Transverse colon (tissue), 4 donors: Measurements from ENCODE around the gene RAPGEF5. TPM values are rescaled to one million over a fixed set of nuclear protein-coding genes. Genes with fewer than 3 reads are reported as not detected.

Source experiments
- DNase-seq: peaks from one replicate; pipeline ENCODE4 v3.0.0-alpha.2; 2019
- H3K27ac ChIP-seq, 4 donors: fragments of 200-600 bp; sonication (generic); 2 replicates each; pipeline ENCODE4 v1.5.1; 2016 to 2018; ENCODE audit warnings: inconsistent platforms in 4 of 4
- H3K27me3 ChIP-seq: fragments of 200-600 bp; sonication (generic); 2 replicates; pipeline ENCODE4 v1.5.1; 2017; ENCODE audit warnings: inconsistent platforms
- H3K36me3 ChIP-seq, 4 donors: fragments of 200-600 bp; sonication (generic); 2 replicates each; pipeline ENCODE4 v1.5.1; 2017 to 2019; ENCODE audit warnings: inconsistent platforms in 4 of 4
- H3K4me1 ChIP-seq, 4 donors: fragments of 200-600 bp; sonication (generic); 2 replicates each; pipeline ENCODE4 v1.5.1; 2017 to 2020; ENCODE audit warnings: inconsistent platforms in 4 of 4
- H3K4me3 ChIP-seq, 4 donors: fragments of 200-600 bp; sonication (generic); 1 replicate in 1 of 4; 2 replicates in 3 of 4; pipeline versions ENCODE4 v1.5.1 to v1.6.1; 2017 to 2019; ENCODE audit warnings: inconsistent platforms in 4 of 4
- H3K9me3 ChIP-seq, 2 donors: fragments of 200-600 bp; sonication (generic); 2 replicates each; pipeline ENCODE4 v1.5.1; 2017 to 2019; ENCODE audit warnings: inconsistent platforms in 2 of 2
- EP300 ChIP-seq: sonication (generic); formaldehyde crosslinking; IDR thresholded peaks from one replicate; pipeline ENCODE4 v1.6.1; 2017; ENCODE audit warnings: antibody characterized with exemption, low read depth
- POLR2A ChIP-seq: fragments of 450-650 bp; IDR thresholded peaks from one replicate; pipeline ENCODE4 v1.6.1; 2016; ENCODE audit warnings: antibody characterized with exemption, mild to moderate bottlenecking, moderate library complexity
- POLR2AphosphoS5 ChIP-seq, 3 donors: sonication (generic); formaldehyde crosslinking; IDR thresholded peaks; one replicate each; pipeline ENCODE4 v1.6.1; 2016; ENCODE audit warnings: antibody characterized with exemption in 3 of 3
- WGBS, 2 donors: methylation state at CpG; one replicate each; pipeline ENCODE4 v1.1.5; 2018; ENCODE audit warnings: low coverage in 1 of 2; 5-methylcytosine and 5-hydroxymethylcytosine counted together
- in situ Hi-C, 4 donors: fragments of 200-750 bp; cut with MboI; loops; one replicate each; pipeline versions ENCODE4 v1.15.0 to v1.15.1; 2017; ENCODE audit warnings: low sequenced_read_pairs in 3 of 4, low pct_ligation_motif_present in 1 of 4, low pct_unique_long_range_greater_than_20kb in 1 of 4
- intact Hi-C: fragments of 100-400 bp; cut with DNase I; formaldehyde crosslinking; loops from one replicate; pipeline ENCODE4 v1.15.1; 2023; ENCODE audit warnings: low total_unique reads
- total RNA-seq, 4 donors: library from RNA; depleted of rRNA; stranded (reverse); fragments of >200 nt; gene quantifications; one replicate each; pipeline ENCODE4 v1.1.0, GENCODE V29; 2016
- TF ChIP-seq, protein P1 (sequence below), 5 experiments: fragments of 200-600 bp in 3 of 5; fragments of 450-650 bp in 2 of 5; sonication (generic) in 3 of 5; IDR thresholded peaks; 1 replicate in 2 of 5; 2 replicates in 3 of 5; pipeline ENCODE4 v1.5.1; 2016 to 2017; ENCODE audit warnings: antibody characterized with exemption in 5 of 5, inconsistent platforms in 3 of 5, mild to moderate bottlenecking in 2 of 5, moderate library complexity in 1 of 5

RAPGEF5 gene
- total RNA-seq, 4 donors from 2014 or later, result 82.3 to 112 (median 100) TPM

DNA sequence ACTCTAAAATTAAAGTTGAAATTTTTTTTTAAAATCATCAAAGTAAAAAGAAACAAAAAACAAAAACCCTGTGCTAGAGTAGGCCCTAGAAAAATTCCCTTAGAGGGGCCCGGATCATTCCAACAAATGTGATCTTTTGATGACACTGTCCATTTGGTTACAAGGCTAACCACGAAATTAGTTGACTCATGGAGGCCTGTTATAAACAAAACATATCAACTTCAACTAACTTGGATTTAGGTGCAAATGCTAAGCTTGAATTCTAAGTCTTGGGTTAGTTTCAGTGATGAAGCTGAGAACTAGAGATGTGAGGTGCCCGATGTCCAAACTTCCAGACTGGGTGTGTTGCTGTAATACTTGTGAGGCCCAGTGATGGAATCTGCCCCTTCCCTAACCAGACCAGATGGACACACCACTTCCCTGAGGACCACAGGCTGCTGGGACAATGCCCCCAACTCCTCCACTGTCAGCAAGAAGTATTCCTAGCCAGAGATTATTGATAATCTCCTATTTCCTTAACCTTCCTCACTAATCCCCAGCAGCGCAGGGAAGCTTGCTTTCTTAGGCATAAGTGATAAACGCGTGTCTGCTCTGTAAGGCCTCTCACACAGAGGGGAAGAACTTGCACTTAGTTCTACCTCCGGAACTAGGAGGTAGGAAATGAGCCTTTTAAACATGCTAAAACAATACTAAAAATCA is 108.7 kb downstream of the RAPGEF5 start:
- no peak for DNase-seq

DNA sequence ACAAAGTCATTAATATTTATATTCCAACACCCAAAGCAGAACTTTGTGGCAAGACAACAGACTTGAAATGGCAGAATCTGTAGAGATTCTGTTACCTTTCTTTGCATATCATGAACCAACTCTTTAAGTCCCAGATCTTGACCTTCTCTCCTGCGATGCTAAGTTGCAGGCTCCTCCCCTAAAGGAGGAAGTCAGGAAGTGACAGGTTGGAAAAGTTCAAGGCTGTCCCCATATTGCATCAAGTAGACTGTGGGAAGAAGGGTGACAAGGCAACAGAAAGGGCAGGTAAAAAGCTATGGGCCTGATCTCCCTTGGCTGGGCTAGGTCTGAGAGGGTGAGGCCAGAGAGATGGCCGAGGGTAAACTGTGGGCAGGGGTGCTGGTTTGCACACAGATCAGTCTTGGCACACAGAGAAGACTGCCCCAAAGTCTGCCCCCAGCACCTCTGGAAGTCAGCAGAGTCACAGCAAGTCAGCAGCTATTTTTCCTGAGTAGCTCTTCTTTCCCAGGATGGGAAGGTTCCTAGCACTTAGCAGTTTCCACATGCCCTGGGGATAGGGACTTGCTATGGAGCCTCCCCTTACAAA is 115.1 kb downstream of the RAPGEF5 start:
- Histone ChIP-seq H3K4me1 (peaks cover 0 to 9% (median 2%) of the 10 kb centered on the region in 4 donors), H3K36me3 (peaks cover 0 to 4% (median 0%) of the 10 kb centered on the region in 4 donors), H3K9me3 (peaks cover 0 to 10% of the 10 kb centered on the region in 2 donors), H3K27ac (no peak overlapping the region), H3K4me3 (no peak overlapping the region), H3K27me3 (no peaks in the 10 kb centered on the region)
- TF ChIP-seq, protein P1, sequence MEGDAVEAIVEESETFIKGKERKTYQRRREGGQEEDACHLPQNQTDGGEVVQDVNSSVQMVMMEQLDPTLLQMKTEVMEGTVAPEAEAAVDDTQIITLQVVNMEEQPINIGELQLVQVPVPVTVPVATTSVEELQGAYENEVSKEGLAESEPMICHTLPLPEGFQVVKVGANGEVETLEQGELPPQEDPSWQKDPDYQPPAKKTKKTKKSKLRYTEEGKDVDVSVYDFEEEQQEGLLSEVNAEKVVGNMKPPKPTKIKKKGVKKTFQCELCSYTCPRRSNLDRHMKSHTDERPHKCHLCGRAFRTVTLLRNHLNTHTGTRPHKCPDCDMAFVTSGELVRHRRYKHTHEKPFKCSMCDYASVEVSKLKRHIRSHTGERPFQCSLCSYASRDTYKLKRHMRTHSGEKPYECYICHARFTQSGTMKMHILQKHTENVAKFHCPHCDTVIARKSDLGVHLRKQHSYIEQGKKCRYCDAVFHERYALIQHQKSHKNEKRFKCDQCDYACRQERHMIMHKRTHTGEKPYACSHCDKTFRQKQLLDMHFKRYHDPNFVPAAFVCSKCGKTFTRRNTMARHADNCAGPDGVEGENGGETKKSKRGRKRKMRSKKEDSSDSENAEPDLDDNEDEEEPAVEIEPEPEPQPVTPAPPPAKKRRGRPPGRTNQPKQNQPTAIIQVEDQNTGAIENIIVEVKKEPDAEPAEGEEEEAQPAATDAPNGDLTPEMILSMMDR (IDR thresholded peaks at IDR 0.05), result no peak
- no peak for TF ChIP-seq POLR2A
- no peak for TF ChIP-seq EP300
- no peak for TF ChIP-seq POLR2AphosphoS5 (IDR thresholded peaks at IDR 0.05)
- 50 to 90% methylated on average over 1 to 2 of the region's 2 CpGs for WGBS, 2 donors
- no peak for DNase-seq
- in situ Hi-C loops (no loop called here), intact Hi-C loops (no loop called here)

More for the DNA sequence above, 108.7 kb downstream of the RAPGEF5 start:
- TF ChIP-seq POLR2AphosphoS5 (IDR thresholded peaks at IDR 0.05) (no peak), POLR2A (no peak), EP300 (no peak)
- TF ChIP-seq, protein P1 (IDR thresholded peaks at IDR 0.05), result no peak
- no peak overlapping the region for H3K4me3 ChIP-seq
- intact Hi-C loops, result no loop called here
- peaks cover 0 to 4% (median 0%) of the 10 kb centered on the region in 4 donors for H3K36me3 ChIP-seq
- 87 to 90% methylated on average over 5 to 7 of the region's 7 CpGs for WGBS, 2 donors
- no peaks in the 10 kb centered on the region for H3K4me1 ChIP-seq
- H3K9me3 ChIP-seq, result peaks cover 0 to 10% of the 10 kb centered on the region in 2 donors
- in situ Hi-C loops, result no loop called here
- no peak overlapping the region for H3K27ac ChIP-seq
- H3K27me3 ChIP-seq, result no peaks in the 10 kb centered on the region

GRCh38 chr7:22240904-22241571 is 115.9 kb downstream of the RAPGEF5 start:
- no peaks in the 10 kb centered on the region for H3K27me3 ChIP-seq
- no peak overlapping the region for H3K4me3 ChIP-seq
- H3K4me1 ChIP-seq, result peaks cover 0 to 9% (median 2%) of the 10 kb centered on the region in 4 donors
- peaks cover 0 to 4% (median 0%) of the 10 kb centered on the region in 4 donors for H3K36me3 ChIP-seq
- intact Hi-C loops (no loop called here), in situ Hi-C loops (no loop called here)
- peaks cover 0 to 1% of the 10 kb centered on the region in 2 donors for H3K9me3 ChIP-seq
- no peak overlapping the region for H3K27ac ChIP-seq
- no peak for TF ChIP-seq EP300
- TF ChIP-seq POLR2A, result no peak
- no peak for TF ChIP-seq POLR2AphosphoS5 (IDR thresholded peaks at IDR 0.05)
- TF ChIP-seq, protein P1 (IDR thresholded peaks at IDR 0.05), result no peak
- DNase-seq, result no peak
